Neural cell (in vitro differentiated cells): ENCODE measurements around the gene CENPT.

Source experiments
- CTCF ChIP-seq: fragments of 450-650 bp; IDR thresholded peaks from 2 replicates; pipeline ENCODE4 v1.5.1; 2014; ENCODE audit warnings: antibody characterized with exemption, mild to moderate bottlenecking, moderate library complexity; ENCODE audit not compliant: poor library complexity, severe bottlenecking
- EP300 ChIP-seq: fragments of 450-650 bp; conservative IDR thresholded peaks from 2 replicates; pipeline ENCODE4 v1.6.1; 2014; ENCODE audit warnings: antibody characterized with exemption, mild to moderate bottlenecking, moderate library complexity; ENCODE audit not compliant: poor library complexity, severe bottlenecking
- MXI1 ChIP-seq: fragments of 450-650 bp; conservative IDR thresholded peaks from 2 replicates; pipeline ENCODE4 v1.6.1; 2014; ENCODE audit warnings: antibody characterized with exemption, mild to moderate bottlenecking; ENCODE audit not compliant: poor library complexity, severe bottlenecking
- RAD21 ChIP-seq: fragments of 450-650 bp; conservative IDR thresholded peaks from 2 replicates; pipeline ENCODE4 v1.6.1; 2014; ENCODE audit warnings: antibody characterized with exemption, mild to moderate bottlenecking, moderate library complexity
- TAF1 ChIP-seq: IDR thresholded peaks from 2 replicates; pipeline ENCODE4 v1.6.1; 2012; ENCODE audit warnings: low read depth
- TF ChIP-seq, protein P1 (sequence below): IDR thresholded peaks from 2 replicates; pipeline ENCODE4 v1.6.1; 2012; ENCODE audit warnings: borderline replicate concordance

- TF ChIP-seq CTCF (no peak), RAD21 (no peak), MXI1 (no peak), TAF1 (no peak), EP300 (no peak)
- TF ChIP-seq, protein P1, sequence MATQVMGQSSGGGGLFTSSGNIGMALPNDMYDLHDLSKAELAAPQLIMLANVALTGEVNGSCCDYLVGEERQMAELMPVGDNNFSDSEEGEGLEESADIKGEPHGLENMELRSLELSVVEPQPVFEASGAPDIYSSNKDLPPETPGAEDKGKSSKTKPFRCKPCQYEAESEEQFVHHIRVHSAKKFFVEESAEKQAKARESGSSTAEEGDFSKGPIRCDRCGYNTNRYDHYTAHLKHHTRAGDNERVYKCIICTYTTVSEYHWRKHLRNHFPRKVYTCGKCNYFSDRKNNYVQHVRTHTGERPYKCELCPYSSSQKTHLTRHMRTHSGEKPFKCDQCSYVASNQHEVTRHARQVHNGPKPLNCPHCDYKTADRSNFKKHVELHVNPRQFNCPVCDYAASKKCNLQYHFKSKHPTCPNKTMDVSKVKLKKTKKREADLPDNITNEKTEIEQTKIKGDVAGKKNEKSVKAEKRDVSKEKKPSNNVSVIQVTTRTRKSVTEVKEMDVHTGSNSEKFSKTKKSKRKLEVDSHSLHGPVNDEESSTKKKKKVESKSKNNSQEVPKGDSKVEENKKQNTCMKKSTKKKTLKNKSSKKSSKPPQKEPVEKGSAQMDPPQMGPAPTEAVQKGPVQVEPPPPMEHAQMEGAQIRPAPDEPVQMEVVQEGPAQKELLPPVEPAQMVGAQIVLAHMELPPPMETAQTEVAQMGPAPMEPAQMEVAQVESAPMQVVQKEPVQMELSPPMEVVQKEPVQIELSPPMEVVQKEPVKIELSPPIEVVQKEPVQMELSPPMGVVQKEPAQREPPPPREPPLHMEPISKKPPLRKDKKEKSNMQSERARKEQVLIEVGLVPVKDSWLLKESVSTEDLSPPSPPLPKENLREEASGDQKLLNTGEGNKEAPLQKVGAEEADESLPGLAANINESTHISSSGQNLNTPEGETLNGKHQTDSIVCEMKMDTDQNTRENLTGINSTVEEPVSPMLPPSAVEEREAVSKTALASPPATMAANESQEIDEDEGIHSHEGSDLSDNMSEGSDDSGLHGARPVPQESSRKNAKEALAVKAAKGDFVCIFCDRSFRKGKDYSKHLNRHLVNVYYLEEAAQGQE, result no peak
These were observed 38.1 kb upstream of the CENPT start for GRCh38 chr16:67885545-67885944.
